ENCODE data around the gene OPA1. TPM values are rescaled to one million over a fixed set of nuclear protein-coding genes. Genes with fewer than 3 reads are reported as not detected.

The OPA1 gene
- total RNA-seq, 4 donors from 2014 or later: 37.7 to 44.7 (median 40.4) TPM

- WGBS, 2 donors: 33 to 51% methylated on average over 8 of the region's 8 CpGs
- no peak for DNase-seq (ENCODE audit: low spot score in 2 of 2)
- H3K27ac ChIP-seq: peak overlapping the region in 3 of 4 donors; percentile 10 to 82 (median 53)
Measured at GRCh38 chr3:193711166-193711485, 118.1 kb downstream of the OPA1 start.

GRCh38 chr3:193711523-193711963 lies 118.5 kb downstream of the OPA1 start:
- H3K9me3 ChIP-seq: peaks cover 0 to 17% (median 2%) of the 10 kb centered on the region in 4 donors
- no peak for TF ChIP-seq CTCF (IDR thresholded peaks at IDR 0.05)
- TF ChIP-seq EP300 (IDR thresholded peaks at IDR 0.05): no peak
- no peak for TF ChIP-seq POLR2A (IDR thresholded peaks at IDR 0.05)
- H3K27ac ChIP-seq: peak overlapping the region in 3 of 4 donors; percentile 10 to 82 (median 53)
- H3K36me3 ChIP-seq: no peaks in the 10 kb centered on the region
- no peak for DNase-seq (ENCODE audit: low spot score in 2 of 2)
- no peak overlapping the region for H3K4me3 ChIP-seq
- peaks cover 0 to 17% (median 4%) of the 10 kb centered on the region in 4 donors for H3K4me1 ChIP-seq
- no peaks in the 10 kb centered on the region for H3K27me3 ChIP-seq
- 37 to 48% methylated on average over 8 to 9 of the region's 9 CpGs for WGBS, 2 donors

More at GRCh38 chr3:193711166-193711485, 118.1 kb downstream of the OPA1 start:
- no peaks in the 10 kb centered on the region for H3K27me3 ChIP-seq
- H3K4me1 ChIP-seq: peaks cover 0 to 17% (median 4%) of the 10 kb centered on the region in 4 donors
- no peak for TF ChIP-seq EP300 (IDR thresholded peaks at IDR 0.05)
- no peak for TF ChIP-seq POLR2A (IDR thresholded peaks at IDR 0.05)
- no peak for TF ChIP-seq CTCF (IDR thresholded peaks at IDR 0.05)
- no peaks in the 10 kb centered on the region for H3K36me3 ChIP-seq
- peaks cover 0 to 17% (median 2%) of the 10 kb centered on the region in 4 donors for H3K9me3 ChIP-seq
- H3K4me3 ChIP-seq: no peak overlapping the region

- no peak for DNase-seq (ENCODE audit: low spot score in 2 of 2)
- Histone ChIP-seq H3K4me3 (no peak overlapping the region), H3K36me3 (no peaks in the 10 kb centered on the region), H3K4me1 (peaks cover 0 to 17% (median 4%) of the 10 kb centered on the region in 4 donors), H3K9me3 (peaks cover 0 to 17% (median 2%) of the 10 kb centered on the region in 4 donors), H3K27ac (peak overlapping the region in 1 of 4 donors; percentile 82), H3K27me3 (no peaks in the 10 kb centered on the region)
- 67 to 87% methylated on average over 17 to 19 of the region's 19 CpGs for WGBS, 2 donors
- TF ChIP-seq POLR2A (IDR thresholded peaks at IDR 0.05): no peak
- no peak for TF ChIP-seq CTCF (IDR thresholded peaks at IDR 0.05)
- TF ChIP-seq EP300 (IDR thresholded peaks at IDR 0.05): no peak
Measured at GRCh38 chr3:193711964-193712598, 119.1 kb downstream of the OPA1 start.

DNA sequence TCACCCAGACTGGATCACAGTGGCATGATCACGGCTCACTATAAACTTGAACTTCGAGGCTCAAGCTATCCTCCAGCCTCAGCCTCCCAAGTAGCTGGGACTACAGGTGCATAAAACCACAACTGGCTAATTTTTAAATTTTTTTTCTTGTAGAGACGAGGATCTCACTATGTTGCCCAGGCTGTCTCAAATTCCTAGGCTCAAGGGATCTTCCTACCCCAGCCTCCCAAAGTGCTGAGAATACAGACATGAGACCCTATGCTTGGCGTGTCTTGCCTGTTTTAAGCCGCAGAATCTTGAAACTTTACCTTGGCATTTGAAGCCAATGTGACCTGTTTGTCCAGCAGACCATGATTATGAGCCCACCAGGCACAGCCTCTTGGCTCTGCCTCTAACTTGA lies 119.9 kb downstream of the OPA1 start:
- Histone ChIP-seq H3K4me3 (no peak overlapping the region), H3K9me3 (peaks cover 0 to 17% (median 2%) of the 10 kb centered on the region in 4 donors), H3K4me1 (peaks cover 0 to 17% (median 4%) of the 10 kb centered on the region in 4 donors), H3K27ac (no peak overlapping the region), H3K27me3 (no peaks in the 10 kb centered on the region), H3K36me3 (no peaks in the 10 kb centered on the region)
- 94 to 97% methylated on average over 5 of the region's 5 CpGs for WGBS, 2 donors
- DNase-seq (ENCODE audit: low spot score in 2 of 2): no peak
- no peak for TF ChIP-seq EP300 (IDR thresholded peaks at IDR 0.05)

DNA sequence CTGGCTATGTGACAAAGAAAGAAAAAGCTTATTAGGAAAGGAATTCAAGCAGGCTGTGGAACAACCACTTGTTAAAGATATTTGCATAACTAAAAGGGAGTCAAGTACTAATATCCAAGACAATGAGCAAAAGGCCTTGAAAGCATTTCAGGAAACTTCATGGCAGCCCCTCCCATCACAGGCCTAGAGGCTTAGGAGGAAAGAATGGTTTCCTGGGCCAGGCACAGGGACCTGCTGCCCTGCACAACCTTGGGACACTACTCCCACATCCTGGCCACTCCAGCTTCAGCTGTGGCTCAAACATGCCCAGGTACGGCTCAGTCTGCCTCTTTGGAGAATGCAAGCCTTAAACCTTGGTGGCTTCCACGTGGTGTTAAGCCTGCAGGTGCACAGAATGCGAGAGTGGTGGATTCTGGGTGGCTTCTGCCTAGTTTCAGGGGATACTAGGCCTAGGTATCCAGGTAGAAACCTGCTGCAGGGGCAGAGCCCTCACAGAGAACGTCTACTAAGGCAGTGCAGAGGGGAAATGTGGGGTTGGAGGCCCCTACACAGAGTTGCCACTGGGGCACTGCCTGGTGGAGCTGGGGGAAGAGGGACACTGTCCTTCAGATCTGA lies 121.6 kb downstream of the OPA1 start:
- WGBS, 2 donors: 66 to 95% methylated on average over 3 to 4 of the region's 4 CpGs
- TF ChIP-seq EP300 (IDR thresholded peaks at IDR 0.05): no peak
- no peak for TF ChIP-seq POLR2A (IDR thresholded peaks at IDR 0.05)
- no peak for TF ChIP-seq CTCF (IDR thresholded peaks at IDR 0.05)

More for the DNA sequence above, 121.6 kb downstream of the OPA1 start:
- H3K9me3 ChIP-seq: peaks cover 0 to 22% (median 2%) of the 10 kb centered on the region in 4 donors
- peaks cover 0 to 17% (median 4%) of the 10 kb centered on the region in 4 donors for H3K4me1 ChIP-seq
- no peak overlapping the region for H3K27ac ChIP-seq
- H3K27me3 ChIP-seq: no peaks in the 10 kb centered on the region
- H3K36me3 ChIP-seq: no peaks in the 10 kb centered on the region
- DNase-seq (ENCODE audit: low spot score in 2 of 2): no peak
- no peak overlapping the region for H3K4me3 ChIP-seq
